NCI-H2107 treated with DMSO at 0.1 percent for 48 hours (cell line): ENCODE data around the gene TGM1.

Source experiments
- DNase-seq: peaks from one replicate; lab custom pipeline; 2025; ENCODE audit not compliant: unreplicated experiment; lab: John Stamatoyannopoulos, UW

TGM1 gene

DNA sequence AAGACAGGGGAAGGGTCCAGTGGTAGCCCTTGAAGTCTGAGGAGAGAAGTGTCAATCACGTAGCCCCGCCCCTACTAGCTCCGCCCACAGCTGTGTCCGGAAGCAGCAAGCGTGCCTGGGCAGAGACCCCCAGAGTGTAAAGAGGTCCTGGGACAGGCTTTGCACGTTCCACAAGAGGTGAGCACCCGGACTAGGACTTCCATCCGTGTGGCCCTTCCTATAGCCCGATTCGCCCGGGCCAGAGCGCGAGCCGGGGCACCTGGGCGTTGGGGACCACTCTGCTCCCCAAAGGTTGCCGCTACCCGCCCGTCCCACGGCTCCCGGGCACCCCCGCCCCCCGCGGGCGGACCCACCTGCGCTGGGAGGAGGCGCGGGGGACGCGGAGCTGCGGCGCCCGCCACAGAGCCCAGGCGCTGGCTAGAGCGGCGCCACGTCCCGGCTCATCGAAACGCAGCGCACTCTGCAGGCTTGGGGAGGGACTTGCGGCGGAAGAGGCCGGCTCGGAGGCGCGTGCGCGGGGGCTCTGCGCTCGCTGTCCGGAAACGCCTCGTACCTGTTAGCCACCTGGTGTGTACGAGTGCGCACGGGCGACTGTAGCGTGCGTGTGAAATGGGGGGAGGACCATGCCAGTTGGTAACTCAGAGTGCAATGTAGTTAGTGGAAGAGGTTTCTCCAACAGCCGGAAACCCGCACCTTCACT, 8.3 kb upstream of the TGM1 start, which contains the start of gene RABGGTA:
TSS of gene RABGGTA (minus strand) at position 464 of the 700 bp plus-strand sequence. CDS start 482 bp downstream, outside the sequence.
- DNase-seq, result peak; percentile 93

DNA sequence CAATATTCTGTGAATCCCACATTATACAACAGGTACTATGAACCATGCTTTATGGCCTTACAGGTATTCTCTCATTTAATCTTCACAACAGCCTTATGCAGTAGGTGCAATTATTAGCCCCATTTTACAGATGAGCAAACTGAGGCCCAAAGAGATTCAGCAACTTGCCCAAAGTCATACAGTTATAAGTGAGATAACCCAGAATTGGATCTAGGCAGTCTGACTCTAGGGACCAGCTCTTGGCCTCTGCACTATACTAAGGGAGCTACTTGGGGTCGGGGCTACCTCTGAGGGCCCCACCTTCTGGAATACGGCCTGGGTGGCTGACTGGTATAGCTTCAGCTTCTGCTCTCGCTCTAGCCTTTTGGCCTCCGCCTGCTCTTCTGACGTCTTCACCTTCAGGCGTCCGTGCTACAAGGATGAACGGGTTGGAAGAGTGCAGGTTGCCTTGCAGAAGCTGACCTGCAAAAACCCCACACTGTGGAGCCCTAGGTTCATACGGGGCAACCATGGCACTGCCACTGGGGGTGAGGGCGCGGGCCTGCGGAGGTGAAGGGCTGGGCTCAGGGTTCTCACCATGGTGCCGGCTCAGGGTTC, 7.7 kb upstream of the TGM1 start:
- DNase-seq, result no peak

DNA sequence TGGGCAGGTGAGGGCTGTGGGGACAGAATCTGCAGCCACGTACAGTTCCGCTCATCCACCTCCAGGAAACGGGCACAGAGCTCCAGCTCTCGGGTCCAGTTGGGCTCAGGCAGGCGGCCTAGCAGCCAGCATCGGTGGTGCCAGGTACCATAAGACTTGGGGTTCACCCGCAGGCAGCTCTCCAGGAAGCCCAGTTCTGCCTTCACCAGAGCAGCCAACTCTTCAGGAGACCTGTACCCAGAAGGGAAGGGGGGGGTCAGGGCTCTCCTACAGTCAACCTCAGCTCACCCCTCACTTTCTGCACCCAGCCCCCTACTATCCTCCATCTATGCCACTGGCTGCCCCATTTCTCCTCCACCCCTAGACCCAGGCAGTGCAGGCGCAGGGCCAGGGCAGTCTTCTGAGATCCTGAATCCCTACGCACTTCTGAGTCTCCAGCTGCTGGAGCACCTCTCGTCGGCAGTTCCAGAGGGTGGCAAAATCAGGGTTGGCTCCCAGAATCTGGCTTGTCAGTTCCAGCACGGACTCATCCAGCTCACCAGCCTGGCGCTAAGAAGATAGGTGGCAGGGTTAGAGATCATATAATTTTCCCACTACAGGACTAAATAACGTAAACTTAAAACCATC, 7.0 kb upstream of the TGM1 start:
- no peak for DNase-seq

DNA sequence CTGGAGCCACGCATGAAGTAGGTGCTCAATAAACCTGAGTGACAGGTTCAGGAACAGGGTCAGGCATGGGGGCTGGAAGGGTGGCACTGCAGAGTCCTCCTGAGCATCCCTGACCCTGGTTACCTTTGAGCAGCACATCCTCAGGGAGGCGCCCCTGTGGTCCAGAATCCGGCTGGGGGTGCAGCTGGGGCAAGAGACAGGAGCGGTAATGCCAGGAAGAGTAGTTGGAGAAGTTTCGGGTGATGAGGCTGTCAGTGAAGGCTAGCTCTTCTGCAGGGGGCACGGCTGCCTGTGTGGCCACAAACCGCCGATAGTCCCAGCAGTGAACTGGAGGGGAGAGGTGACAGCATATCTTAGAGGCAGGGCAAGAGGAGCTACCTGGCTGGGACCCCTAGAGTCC, 6.4 kb upstream of the TGM1 start:
- DNase-seq, result no peak

DNA sequence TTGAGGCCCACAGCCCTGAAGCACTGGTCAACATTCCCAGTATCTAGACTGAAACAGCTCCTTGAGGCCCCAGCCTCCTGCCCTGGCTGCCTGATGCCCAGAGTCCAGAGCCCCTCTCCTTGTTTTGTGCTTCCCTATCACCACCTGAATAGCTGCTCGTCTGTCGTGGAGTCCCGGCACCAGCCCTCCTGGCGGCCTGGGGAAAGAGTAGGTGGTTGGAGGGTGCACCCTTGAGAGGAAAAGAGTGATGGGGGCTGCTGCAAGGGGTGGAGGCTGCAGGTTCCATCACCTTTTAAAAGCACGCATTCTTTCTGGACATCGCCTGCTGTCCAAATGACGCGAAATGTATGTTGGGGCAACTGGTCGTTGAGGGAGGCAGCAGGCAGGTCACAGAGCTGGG, 5.2 kb upstream of the TGM1 start:
- DNase-seq, result no peak

DNA sequence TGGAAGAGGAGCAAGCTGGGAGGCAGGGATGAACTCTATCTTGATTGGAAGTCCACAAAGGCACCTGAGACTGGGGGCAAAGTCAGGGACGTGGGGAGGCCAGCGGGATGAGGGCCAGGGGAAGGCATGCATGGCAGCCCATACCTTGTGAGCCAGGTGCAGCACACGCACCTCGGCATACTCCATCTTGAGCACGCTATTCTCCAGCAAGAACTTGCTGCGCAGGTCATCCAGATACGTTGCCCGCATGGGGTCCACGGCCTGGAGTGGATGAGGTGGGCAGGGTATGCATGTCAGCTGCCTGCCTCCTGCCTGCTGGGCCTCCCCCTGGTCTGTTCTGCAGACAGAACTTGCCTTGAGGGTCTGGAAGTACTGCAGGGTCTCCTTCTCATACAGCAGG, 4.5 kb upstream of the TGM1 start:
- DNase-seq, result no peak

DNA sequence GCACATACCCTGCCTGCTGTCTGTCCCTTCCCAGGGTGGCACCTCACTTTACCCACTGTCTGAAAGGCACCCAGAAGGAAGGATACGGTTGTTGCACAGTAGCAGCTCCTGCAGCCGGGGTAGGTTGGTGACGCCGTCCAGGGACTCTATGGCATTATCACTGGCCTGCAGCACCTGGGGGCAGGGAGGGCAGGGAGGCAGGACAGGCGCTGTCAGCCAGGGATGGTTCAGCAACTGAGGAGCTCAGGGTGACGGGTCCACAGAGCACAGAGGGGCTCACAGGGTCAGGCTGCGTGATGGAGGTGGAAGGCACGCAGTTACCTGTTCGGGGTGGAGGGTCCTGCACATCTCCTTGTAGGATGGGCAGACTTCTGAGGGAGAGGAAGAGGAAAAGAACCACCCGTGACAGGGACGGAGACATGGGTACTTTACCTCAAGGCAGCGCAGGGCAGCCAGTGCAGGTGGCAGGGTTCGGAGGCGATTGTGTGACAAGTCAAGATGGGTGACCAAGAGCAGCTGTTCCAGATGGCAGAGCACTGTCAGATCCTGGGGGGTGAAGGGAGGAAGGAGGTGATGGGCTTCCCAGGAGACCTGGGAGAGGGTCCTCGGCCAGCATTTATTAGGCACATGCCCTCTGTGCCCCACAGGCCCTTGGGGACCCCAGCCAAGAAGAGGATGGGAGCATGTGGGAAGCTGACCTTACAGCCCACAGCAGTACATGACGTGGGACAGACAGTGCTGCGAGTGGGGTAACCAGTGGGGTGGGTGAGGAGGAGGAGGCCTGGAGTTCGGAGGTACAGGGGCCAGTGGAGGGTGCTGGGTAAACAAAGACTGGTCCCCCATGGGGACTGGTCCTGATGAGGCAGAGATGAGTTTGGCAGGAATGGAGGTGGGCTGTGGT, 3.6 kb upstream of the TGM1 start:
- DNase-seq, result no peak

DNA sequence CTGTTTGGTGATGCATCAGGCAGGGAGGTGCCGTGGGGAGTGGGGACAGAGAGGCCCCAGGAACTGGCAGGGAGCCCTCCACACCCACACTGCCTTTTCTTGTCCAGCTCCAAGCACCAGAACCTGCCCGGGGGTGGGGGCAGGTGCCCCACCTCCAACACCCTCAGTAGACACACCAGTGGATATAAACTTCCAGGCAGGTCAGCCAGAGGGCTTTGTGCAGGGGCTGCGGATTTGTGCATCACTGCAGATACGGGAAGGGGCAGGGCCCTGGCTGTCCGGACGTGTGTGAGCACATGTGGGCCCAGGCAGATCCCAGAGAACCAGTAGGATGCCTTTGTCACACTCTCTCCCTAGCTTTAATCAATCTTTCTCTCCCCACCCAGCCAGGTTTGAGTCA, 1.3 kb upstream of the TGM1 start:
- no peak for DNase-seq

DNA sequence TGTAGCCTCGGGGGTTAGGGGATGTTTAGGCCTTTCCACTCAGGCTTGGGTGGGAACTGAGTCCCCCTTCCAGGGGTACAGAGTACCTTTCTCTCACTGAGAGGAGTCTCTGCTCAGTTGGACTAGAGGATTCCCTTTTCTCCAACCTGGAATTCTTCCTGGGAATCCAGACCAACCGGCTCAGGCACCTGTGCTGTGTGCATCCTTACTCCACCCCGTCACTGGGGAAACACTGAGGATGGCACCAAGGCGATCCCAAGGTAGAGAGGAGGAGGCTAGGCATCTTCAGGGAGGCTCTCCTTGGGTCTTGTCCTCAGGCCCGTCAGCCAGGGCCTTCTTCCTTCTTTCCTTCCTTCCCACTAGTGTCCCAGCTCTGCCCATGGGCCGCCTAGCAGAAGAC, 871 bp upstream of the TGM1 start:
- DNase-seq, result no peak

DNA sequence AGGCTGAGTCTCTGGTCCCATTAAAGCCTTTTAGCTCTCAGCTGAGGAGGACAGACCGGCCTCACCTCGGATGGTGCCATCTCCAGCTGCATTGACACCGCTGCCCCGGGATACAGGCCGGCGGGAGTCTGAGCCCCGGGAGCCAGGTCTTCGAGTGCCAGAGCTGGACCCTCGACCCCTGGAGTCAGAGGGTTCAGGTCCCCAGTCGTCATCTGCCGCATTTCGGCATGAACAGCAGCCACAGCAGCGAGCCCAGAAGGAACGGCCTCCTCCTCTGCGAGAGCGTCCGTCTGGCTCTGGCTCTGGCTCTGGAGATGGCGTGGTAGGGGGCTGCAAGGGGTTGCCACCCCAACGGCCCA, 1.0 kb downstream of the TGM1 start:
- DNase-seq, result no peak

DNA sequence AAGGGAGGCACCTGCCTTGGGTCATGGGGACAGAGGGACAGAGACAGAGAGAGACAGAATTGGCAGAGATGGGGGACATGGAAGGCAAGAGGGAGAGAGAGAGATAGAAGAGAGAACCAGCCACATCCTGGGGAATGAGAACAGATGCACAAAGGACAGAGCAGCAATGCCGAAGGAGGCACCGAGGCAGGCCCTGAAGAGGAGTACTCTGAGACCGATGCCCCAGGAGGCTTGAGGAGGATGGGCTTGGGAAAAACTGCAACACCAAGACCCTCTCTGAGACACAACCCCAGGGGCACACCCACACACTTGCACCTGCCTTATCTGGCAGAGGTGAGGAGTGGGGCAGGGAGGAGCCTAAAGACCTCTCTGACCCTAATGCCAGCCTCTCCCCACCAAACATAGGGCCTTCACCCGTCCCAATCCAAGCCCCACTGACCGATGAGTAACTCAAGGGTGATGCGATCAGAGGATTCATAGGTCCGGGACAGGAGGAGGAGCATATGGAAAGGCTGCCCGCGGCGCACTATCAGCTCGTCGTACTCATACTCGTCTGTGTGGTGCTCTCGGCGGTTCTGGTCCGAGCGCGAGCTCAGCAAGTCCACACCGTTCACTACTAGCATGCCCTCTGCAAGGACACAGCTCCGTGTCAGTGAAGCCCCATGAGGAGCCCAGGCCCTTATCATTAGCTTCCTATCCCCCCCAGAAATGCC, 1.6 kb downstream of the TGM1 start:
- DNase-seq, result no peak

DNA sequence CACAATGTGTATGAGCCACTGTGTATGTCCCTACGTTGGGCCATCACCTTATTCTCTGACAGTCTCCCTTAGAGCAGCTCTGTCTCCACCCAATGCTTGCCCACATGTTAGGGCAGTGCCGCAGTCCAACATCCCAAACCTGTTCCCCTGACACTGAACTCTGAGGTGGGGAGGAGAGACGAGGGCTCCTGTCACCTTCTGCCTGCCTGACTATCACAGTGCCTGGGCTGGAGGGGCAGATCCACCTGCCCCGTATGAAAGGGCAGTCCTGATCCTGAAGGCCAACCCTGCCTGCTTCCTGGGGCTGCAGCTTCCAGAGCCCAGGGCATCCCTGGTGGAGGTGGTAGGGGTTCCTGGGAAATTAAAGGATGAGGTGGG, 2.2 kb downstream of the TGM1 start:
- no peak for DNase-seq

DNA sequence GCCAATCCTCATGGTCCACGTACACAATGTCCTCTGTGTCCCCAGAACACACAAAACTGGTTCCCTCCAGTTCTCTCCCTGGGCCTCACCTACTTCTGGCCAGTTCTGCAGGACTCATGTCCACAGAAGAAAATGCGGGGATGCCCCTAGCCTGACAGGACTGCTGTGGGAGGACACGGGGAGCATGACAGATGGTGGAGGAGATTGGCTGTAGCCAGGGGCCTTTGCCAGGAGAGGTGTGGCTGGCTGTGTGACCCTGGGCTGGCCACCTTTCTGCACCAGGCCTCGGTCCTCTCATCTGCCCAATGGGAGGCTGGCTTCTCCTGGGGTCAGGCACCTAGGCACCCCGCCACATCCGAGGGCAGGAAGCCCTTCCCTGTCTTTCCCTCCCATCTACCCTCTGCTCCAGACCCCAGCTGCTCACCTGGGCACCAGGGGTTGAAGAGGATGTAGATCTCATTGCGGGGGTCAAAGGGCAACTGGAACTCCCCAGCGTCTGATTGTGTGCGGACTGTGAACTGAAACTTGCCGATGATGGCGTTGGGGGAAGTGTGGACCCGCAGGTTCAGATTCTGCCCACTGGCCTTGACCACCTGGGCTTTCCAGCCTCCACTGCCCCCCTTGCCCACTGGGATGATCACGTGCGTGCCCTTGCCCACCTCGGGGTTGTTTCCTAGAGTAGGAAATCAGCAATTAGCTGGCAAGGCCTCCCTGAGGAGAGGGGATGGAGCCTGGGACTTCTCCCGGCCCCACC, 2.8 kb downstream of the TGM1 start:
- no peak for DNase-seq

DNA sequence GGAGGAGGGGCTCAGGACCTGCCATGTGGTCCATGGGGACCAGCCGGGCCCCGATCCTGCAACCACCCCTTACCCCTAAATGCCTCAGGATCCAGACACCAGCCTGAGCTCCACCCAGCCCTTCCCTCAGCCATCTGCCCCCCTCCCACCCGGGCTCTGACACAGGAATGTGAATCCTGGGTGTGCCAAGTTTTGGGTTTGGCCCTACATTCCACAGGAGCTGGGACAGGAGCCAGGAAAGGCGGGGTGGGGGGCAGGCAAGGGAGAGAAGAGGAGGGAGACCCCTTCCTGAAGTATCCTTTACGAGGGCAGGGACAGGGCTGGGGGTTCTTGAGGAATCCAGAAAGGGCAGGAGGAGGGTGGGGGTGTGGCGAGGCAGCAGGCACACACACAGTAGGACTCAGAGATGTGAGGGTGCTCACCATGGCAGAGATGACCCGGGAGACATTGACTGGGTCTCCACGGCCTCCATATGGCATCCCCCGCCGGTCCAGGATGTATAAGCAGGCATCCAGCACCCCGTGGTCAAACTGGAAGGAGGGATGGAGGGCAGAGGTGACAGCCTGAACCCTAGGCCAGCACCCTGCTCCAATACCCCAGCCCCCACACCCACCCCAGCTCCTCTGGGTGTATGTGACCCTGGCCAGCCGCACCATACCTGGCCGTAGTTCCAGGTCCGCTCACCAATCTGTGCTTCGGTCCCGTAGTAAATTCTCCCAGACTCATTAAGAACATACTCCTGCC, 3.5 kb downstream of the TGM1 start:
- no peak for DNase-seq

DNA sequence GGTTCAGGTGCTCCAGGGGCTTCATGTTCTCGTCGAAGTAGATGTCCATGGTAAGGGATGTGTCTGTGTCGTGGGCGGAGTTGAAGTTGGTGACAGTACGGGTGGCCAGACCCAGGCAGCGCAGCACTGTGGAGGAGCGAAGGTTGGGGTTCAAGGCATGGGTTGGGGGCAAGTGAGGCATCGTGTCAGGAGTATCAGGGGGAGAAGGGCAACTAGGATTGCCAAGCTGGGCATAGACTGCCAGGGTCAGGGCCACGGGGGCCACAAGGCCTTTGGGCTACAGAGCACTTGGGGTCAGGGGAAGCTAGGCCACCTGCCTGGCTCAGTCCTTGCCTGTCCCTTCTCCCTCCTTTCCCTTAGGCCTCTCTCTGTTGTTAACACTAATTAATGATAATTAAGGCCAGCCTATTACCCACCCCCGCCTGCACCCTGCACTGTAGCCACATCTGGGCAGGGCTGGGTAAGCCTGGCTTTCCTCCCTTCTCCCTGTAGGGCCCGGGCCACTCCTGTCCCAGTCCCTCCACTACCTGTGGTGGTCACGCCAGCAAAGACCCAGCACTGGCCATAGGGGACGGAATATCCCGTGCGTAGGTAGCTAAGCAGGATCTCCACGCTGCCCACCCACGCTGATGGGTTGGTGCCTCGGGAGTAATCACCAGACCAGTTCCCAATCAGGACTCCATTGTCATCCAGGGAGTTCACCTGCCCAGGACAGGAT, 4.3 kb downstream of the TGM1 start:
- no peak for DNase-seq

DNA sequence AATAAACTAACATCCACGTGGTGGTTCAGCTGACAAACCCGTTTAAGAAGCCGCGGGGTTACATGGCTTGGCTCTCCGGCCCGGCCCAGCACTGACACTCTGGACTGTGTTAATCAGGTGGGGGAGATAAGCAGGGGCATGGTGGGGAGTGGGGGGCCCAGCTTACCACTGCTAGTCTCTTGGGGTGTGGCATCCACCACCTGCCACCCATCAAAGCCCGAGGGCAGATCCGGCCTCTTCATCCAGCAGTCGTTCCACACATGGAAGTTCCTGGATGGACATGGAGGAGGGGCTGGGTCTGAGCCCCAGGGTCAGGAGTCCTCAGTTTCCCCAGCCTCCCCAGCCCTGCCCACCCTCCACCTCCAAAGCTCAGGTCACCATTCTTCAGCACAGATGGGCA, 4.9 kb downstream of the TGM1 start:
- DNase-seq, result no peak

DNA sequence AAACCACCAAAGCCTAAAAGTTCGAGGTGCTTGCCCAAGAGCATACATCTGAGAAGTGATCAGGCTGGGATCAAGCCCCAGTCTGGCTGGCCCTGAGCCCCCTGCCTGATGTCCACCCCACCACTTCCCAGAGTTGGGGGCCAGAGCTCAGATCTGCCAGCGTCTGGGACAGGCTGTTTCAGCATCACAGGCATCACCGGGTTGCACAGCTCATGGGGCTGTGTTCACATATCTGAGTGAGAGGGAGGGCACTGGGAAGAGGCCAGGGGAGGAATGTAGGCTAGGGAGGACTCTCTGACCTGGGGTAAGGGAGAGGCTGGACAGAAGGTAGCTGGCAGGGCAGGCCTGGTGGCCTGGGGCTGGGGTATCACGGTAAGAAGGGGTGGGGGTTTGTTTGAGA, 6.0 kb downstream of the TGM1 start:
- no peak for DNase-seq

DNA sequence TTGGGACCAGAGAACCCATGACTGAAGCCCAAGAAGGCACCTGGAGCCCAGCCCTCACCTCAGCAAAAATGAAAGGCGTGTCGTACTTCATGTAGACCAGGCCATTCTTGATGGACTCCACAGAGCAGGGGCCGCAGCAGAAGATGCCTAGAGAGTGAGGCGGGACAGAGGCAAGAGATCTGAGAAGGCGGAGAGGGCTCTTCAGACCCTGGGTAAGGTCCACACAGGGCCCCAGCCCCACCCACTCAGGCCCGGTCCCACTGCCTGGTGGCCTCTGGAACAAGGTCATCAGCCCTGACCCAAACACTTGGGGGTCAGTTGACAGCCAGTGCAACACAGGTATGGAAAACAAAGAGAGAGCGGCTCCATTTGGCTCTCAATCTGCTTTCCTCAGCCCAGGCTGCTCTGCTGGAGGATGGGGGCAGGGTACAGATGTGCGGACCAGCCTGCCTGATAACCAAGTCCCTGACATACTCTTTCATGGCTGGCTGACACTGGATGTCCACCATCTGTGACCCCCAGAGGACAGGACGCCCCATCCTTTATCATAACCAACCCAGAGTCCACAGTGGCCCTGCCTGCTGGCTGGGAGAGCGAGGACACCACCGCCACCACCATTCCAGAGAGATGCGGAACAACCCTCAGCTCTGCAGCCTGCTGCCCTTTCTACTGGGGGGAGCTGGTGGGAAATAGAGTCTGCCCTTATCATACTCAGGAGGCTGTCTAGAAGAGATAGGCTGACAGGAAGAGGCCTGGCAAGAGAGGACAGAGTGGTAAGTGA, 6.9 kb downstream of the TGM1 start:
- no peak for DNase-seq
